Panc1 (cell line): Measurements from ENCODE around the gene MAN1A1. TPM values are rescaled to one million over a fixed set of nuclear protein-coding genes. Genes with fewer than 3 reads are reported as not detected.

ENCODE experiments used
- ATAC-seq: fragments of 200-7000 bp; cut with Tn5 transposase; 2 replicates; pipeline ENCODE4 v1.9.1; 2020; ENCODE audit warnings: mild to moderate bottlenecking, moderate library complexity
- BruUV-seq: library from RNA; stranded (reverse); fragments of 400-500 nt; replicated peaks from 2 replicates; lab custom pipeline; 2021; lab: Mats Ljungman, UMichigan
- CTCF ChIA-PET: fragments of 300-600 bp; sonication (Branson Sonifier 250); formaldehyde crosslinking; loops from one replicate; lab custom pipeline; 2022; ENCODE audit warnings: antibody characterized with exemption; lab: Charles Lee
- POLR2A ChIA-PET: fragments of 300-600 bp; sonication (Branson Sonifier 250); formaldehyde crosslinking; loops from one replicate; lab custom pipeline; 2022; ENCODE audit warnings: antibody characterized with exemption; lab: Charles Lee
- DNase-seq: peaks from one replicate; pipeline ENCODE4 v3.0.0-alpha.2; 2010; ENCODE audit warnings: low read depth, low spot score
- H3K27ac ChIP-seq: 2 replicates; pipeline ENCODE4 v1.5.1; 2011; ENCODE audit warnings: mild to moderate bottlenecking, low read length, inconsistent platforms
- H3K27me3 ChIP-seq: fragments of 200-500 bp; sonication (Bioruptor generic); 2 replicates; pipeline ENCODE4 v1.6.0; 2014; ENCODE audit warnings: low read length, inconsistent platforms; ENCODE audit not compliant: control insufficient read depth, insufficient read depth
- H3K36me3 ChIP-seq: fragments of 200-500 bp; sonication (Bioruptor generic); 2 replicates; pipeline ENCODE4 v1.5.1; 2014; ENCODE audit warnings: inconsistent platforms, mild to moderate bottlenecking, low read length, moderate library complexity; ENCODE audit not compliant: control insufficient read depth, insufficient read depth
- H3K4me1 ChIP-seq: 2 replicates; pipeline ENCODE4 v1.5.1; 2011; ENCODE audit warnings: inconsistent platforms, mild to moderate bottlenecking, low read length, moderate library complexity; ENCODE audit not compliant: control insufficient read depth, insufficient read depth
- H3K4me3 ChIP-seq, 2 experiments: 2 replicates each; pipeline ENCODE4 v1.5.1; 2011 to 2012; ENCODE audit warnings: low read depth in 2 of 2, low read length in 2 of 2, mild to moderate bottlenecking in 2 of 2, inconsistent platforms in 1 of 2, moderate library complexity in 1 of 2
- H3K9me3 ChIP-seq: fragments of 200-500 bp; sonication (Bioruptor generic); 2 replicates; pipeline ENCODE4 v1.5.1; 2014; ENCODE audit warnings: low read depth, mild to moderate bottlenecking, inconsistent platforms, low read length, moderate library complexity; ENCODE audit not compliant: control insufficient read depth, insufficient read depth
- POLR2AphosphoS5 ChIP-seq: IDR thresholded peaks from 2 replicates; pipeline ENCODE4 v1.6.1; 2012; ENCODE audit warnings: mild to moderate bottlenecking, low read depth, low read length, moderate library complexity
- SIN3A ChIP-seq: IDR thresholded peaks from 2 replicates; pipeline ENCODE4 v1.6.1; 2012; ENCODE audit warnings: low read depth, mild to moderate bottlenecking, low read length, moderate library complexity, borderline replicate concordance; ENCODE audit not compliant: insufficient read depth
- TCF7L2 ChIP-seq: IDR thresholded peaks from 2 replicates; pipeline ENCODE4 v1.6.1; 2011; ENCODE audit warnings: mild to moderate bottlenecking, low read depth, low read length, inconsistent platforms
- in situ Hi-C: cut with HindIII; loops from 2 replicates; pipeline ENCODE4 v1.10.0; 2016; ENCODE audit warnings: low sequenced_read_pairs, low pct_unique_long_range_greater_than_20kb
- intact Hi-C: fragments of 100-400 bp; cut with micrococcal nuclease; formaldehyde crosslinking; loops from one replicate; pipeline ENCODE4 v1.10.0; 2022; ENCODE audit not compliant: unreplicated experiment
- total RNA-seq: library from RNA; stranded (reverse); gene quantifications from one replicate; pipeline ENCODE4 v1.2.1, GENCODE V29; 2021; ENCODE audit not compliant: unreplicated experiment
- TF ChIP-seq, protein P1 (sequence below), 2 experiments: IDR thresholded peaks; 2 replicates each; pipeline ENCODE4 v1.6.1; 2011 to 2012; ENCODE audit warnings: low read depth in 2 of 2, control low read depth in 1 of 2, low read length in 1 of 2, mild to moderate bottlenecking in 1 of 2, moderate library complexity in 1 of 2; ENCODE audit not compliant: insufficient read depth in 1 of 2
- TF ChIP-seq, protein P2 (sequence below): fragments of 450-650 bp; IDR thresholded peaks from 2 replicates; pipeline ENCODE4 v1.5.1; 2017; ENCODE audit warnings: mild to moderate bottlenecking

MAN1A1 gene
- total RNA-seq, 1 experiment from 2014 or later: 3.2 TPM

- CTCF ChIA-PET: no interaction called here
- intact Hi-C loops: no loop called here
- no peak for TF ChIP-seq POLR2AphosphoS5
- TF ChIP-seq, protein P1, sequence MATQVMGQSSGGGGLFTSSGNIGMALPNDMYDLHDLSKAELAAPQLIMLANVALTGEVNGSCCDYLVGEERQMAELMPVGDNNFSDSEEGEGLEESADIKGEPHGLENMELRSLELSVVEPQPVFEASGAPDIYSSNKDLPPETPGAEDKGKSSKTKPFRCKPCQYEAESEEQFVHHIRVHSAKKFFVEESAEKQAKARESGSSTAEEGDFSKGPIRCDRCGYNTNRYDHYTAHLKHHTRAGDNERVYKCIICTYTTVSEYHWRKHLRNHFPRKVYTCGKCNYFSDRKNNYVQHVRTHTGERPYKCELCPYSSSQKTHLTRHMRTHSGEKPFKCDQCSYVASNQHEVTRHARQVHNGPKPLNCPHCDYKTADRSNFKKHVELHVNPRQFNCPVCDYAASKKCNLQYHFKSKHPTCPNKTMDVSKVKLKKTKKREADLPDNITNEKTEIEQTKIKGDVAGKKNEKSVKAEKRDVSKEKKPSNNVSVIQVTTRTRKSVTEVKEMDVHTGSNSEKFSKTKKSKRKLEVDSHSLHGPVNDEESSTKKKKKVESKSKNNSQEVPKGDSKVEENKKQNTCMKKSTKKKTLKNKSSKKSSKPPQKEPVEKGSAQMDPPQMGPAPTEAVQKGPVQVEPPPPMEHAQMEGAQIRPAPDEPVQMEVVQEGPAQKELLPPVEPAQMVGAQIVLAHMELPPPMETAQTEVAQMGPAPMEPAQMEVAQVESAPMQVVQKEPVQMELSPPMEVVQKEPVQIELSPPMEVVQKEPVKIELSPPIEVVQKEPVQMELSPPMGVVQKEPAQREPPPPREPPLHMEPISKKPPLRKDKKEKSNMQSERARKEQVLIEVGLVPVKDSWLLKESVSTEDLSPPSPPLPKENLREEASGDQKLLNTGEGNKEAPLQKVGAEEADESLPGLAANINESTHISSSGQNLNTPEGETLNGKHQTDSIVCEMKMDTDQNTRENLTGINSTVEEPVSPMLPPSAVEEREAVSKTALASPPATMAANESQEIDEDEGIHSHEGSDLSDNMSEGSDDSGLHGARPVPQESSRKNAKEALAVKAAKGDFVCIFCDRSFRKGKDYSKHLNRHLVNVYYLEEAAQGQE (IDR thresholded peaks at IDR 0.05; ENCODE audit: insufficient read depth in 1 of 2, low read depth in 2 of 2, low read length in 1 of 2): no peak
- TF ChIP-seq, protein P2, sequence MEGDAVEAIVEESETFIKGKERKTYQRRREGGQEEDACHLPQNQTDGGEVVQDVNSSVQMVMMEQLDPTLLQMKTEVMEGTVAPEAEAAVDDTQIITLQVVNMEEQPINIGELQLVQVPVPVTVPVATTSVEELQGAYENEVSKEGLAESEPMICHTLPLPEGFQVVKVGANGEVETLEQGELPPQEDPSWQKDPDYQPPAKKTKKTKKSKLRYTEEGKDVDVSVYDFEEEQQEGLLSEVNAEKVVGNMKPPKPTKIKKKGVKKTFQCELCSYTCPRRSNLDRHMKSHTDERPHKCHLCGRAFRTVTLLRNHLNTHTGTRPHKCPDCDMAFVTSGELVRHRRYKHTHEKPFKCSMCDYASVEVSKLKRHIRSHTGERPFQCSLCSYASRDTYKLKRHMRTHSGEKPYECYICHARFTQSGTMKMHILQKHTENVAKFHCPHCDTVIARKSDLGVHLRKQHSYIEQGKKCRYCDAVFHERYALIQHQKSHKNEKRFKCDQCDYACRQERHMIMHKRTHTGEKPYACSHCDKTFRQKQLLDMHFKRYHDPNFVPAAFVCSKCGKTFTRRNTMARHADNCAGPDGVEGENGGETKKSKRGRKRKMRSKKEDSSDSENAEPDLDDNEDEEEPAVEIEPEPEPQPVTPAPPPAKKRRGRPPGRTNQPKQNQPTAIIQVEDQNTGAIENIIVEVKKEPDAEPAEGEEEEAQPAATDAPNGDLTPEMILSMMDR: no peak
- TF ChIP-seq TCF7L2: no peak
- no peak for TF ChIP-seq SIN3A
- Histone ChIP-seq H3K36me3 (no peaks in the 10 kb centered on the region), H3K4me3 (no peak overlapping the region), H3K9me3 (no peaks in the 10 kb centered on the region), H3K27me3 (no peaks in the 10 kb centered on the region), H3K27ac (no peak overlapping the region), H3K4me1 (no peaks in the 10 kb centered on the region)
- ATAC-seq (no peak), DNase-seq (no peak)
- in situ Hi-C loops: no loop called here
- POLR2A ChIA-PET: no interaction called here
- no TSS peak for BruUV-seq
Observed at GRCh38 chr6:119196715-119197114, 152.8 kb downstream of the MAN1A1 start.

DNA sequence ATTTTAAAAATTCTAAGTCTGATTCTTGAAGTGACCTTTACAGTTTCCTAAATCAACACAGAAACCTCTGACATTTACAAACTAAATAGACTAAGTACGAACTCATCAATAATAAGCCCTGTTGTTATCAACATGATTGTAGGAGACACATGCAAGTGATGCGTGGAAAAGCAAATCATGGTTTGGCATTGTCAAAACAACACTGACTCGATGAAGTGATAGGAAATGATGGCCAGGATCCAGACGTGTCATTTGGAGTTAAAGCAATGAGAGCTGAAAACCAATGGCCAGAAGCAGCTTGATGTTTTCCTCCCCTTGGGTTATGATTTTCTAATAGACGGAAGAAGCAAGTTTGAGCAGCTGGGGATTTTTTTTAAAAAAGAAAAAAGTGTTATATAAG lies 153.7 kb downstream of the MAN1A1 start:
- no peak for DNase-seq
- no peak overlapping the region for H3K4me3 ChIP-seq
- ATAC-seq: no peak
- no TSS peak for BruUV-seq
- H3K27me3 ChIP-seq: no peaks in the 10 kb centered on the region; the same call in 1 of the 2 replicates
- H3K27ac ChIP-seq: no peak overlapping the region
- ChIA-PET CTCF (no interaction called here), POLR2A (interaction anchor here (0.7 kb wide), 1 partner anchor 1724 kb away, joined by 4 read pairs; no protein-coding TSS in a partner anchor)
- no peaks in the 10 kb centered on the region for H3K36me3 ChIP-seq
- intact Hi-C loops: no loop called here
- in situ Hi-C loops: no loop called here
- no peaks in the 10 kb centered on the region for H3K9me3 ChIP-seq
- TF ChIP-seq, protein P2: no peak
- TF ChIP-seq POLR2AphosphoS5 (no peak), SIN3A (no peak), TCF7L2 (no peak)
- TF ChIP-seq, protein P1 (IDR thresholded peaks at IDR 0.05; ENCODE audit: insufficient read depth in 1 of 2, low read depth in 2 of 2, low read length in 1 of 2): no peak
- H3K4me1 ChIP-seq: no peaks in the 10 kb centered on the region
